ENCODE results near the gene DRGX. TPM values are rescaled to one million over a fixed set of nuclear protein-coding genes. Genes with fewer than 3 reads are reported as not detected.

Gene DRGX
- total and polyA plus RNA-seq, 2 donors = 0.05 to 0.30 TPM

- Histone ChIP-seq H3K27me3 (ENCODE audit: control insufficient read depth in 2 of 2, insufficient read depth in 1 of 2, low read length in 1 of 2) (peaks cover 54 to 85% of the 10 kb centered on the region in 2 donors), H3K27ac (ENCODE audit: low read depth in 1 of 2, low read length in 1 of 2) (no peak overlapping the region), H3K36me3 (ENCODE audit: control insufficient read depth in 2 of 2, insufficient read depth in 2 of 2, low read length in 1 of 2) (no peaks in the 10 kb centered on the region), H3K9me3 (ENCODE audit: control insufficient read depth in 2 of 2, insufficient read depth in 1 of 2, low read length in 1 of 2) (peaks cover 1 to 7% of the 10 kb centered on the region in 2 donors), H3K4me1 (ENCODE audit: control insufficient read depth in 2 of 2, insufficient read depth in 2 of 2, low read length in 2 of 2) (peaks cover 0 to 12% of the 10 kb centered on the region in 2 donors), H3K4me3 (ENCODE audit: low read length in 2 of 2) (no peak overlapping the region)
- WGBS = 10% methylated on average over 9 of the region's 9 CpGs
- DNase-seq (ENCODE audit: low read depth in 6 of 9, low spot score in 9 of 9) = no peak
Observed at GRCh38 chr10:49398986-49399385, 3.1 kb upstream of the DRGX start.

GRCh38 chr10:49398000-49398861 is 2.3 kb upstream of the DRGX start:
- Histone ChIP-seq H3K36me3 (ENCODE audit: control insufficient read depth in 2 of 2, insufficient read depth in 2 of 2, low read length in 1 of 2) (no peaks in the 10 kb centered on the region), H3K4me3 (ENCODE audit: low read length in 2 of 2) (no peak overlapping the region), H3K4me1 (ENCODE audit: control insufficient read depth in 2 of 2, insufficient read depth in 2 of 2, low read length in 2 of 2) (peaks cover 0 to 12% of the 10 kb centered on the region in 2 donors), H3K27me3 (ENCODE audit: control insufficient read depth in 2 of 2, insufficient read depth in 1 of 2, low read length in 1 of 2) (peaks cover 61 to 90% of the 10 kb centered on the region in 2 donors), H3K27ac (ENCODE audit: low read depth in 1 of 2, low read length in 1 of 2) (no peak overlapping the region), H3K9me3 (ENCODE audit: control insufficient read depth in 2 of 2, insufficient read depth in 1 of 2, low read length in 1 of 2) (peaks cover 1 to 7% of the 10 kb centered on the region in 2 donors)
- peak in 7 of 9 donors; percentile 33 to 72 (median 56) for DNase-seq (ENCODE audit: low read depth in 6 of 9, low spot score in 9 of 9)
- 3% methylated on average over 72 of the region's 72 CpGs for WGBS

GRCh38 chr10:49397036-49397999 is 1.4 kb upstream of the DRGX start:
- Histone ChIP-seq H3K4me3 (ENCODE audit: low read length in 2 of 2) (no peak overlapping the region), H3K27ac (ENCODE audit: low read depth in 1 of 2, low read length in 1 of 2) (no peak overlapping the region), H3K27me3 (ENCODE audit: control insufficient read depth in 2 of 2, insufficient read depth in 1 of 2, low read length in 1 of 2) (peaks cover 62 to 88% of the 10 kb centered on the region in 2 donors), H3K36me3 (ENCODE audit: control insufficient read depth in 2 of 2, insufficient read depth in 2 of 2, low read length in 1 of 2) (no peaks in the 10 kb centered on the region), H3K9me3 (ENCODE audit: control insufficient read depth in 2 of 2, insufficient read depth in 1 of 2, low read length in 1 of 2) (peaks cover 1 to 7% of the 10 kb centered on the region in 2 donors), H3K4me1 (ENCODE audit: control insufficient read depth in 2 of 2, insufficient read depth in 2 of 2, low read length in 2 of 2) (peaks cover 0 to 12% of the 10 kb centered on the region in 2 donors)
- WGBS = 4% methylated on average over 61 of the region's 61 CpGs
- peak in 1 of 9 donors; percentile 2 for DNase-seq (ENCODE audit: low read depth in 6 of 9, low spot score in 9 of 9)

GRCh38 chr10:49396666-49396999 is 744 bp upstream of the DRGX start:
- Histone ChIP-seq H3K4me1 (ENCODE audit: control insufficient read depth in 2 of 2, insufficient read depth in 2 of 2, low read length in 2 of 2) (peaks cover 0 to 12% of the 10 kb centered on the region in 2 donors), H3K4me3 (ENCODE audit: low read length in 2 of 2) (no peak overlapping the region), H3K36me3 (ENCODE audit: control insufficient read depth in 2 of 2, insufficient read depth in 2 of 2, low read length in 1 of 2) (no peaks in the 10 kb centered on the region), H3K27ac (ENCODE audit: low read depth in 1 of 2, low read length in 1 of 2) (no peak overlapping the region), H3K27me3 (ENCODE audit: control insufficient read depth in 2 of 2, insufficient read depth in 1 of 2, low read length in 1 of 2) (peaks cover 68 to 89% of the 10 kb centered on the region in 2 donors), H3K9me3 (ENCODE audit: control insufficient read depth in 2 of 2, insufficient read depth in 1 of 2, low read length in 1 of 2) (peaks cover 1 to 7% of the 10 kb centered on the region in 2 donors)
- DNase-seq (ENCODE audit: low read depth in 6 of 9, low spot score in 9 of 9) = no peak
- 28% methylated on average over 8 of the region's 8 CpGs for WGBS

GRCh38 chr10:49394933-49395740 is 752 bp downstream of the DRGX start:
- Histone ChIP-seq H3K9me3 (ENCODE audit: control insufficient read depth in 2 of 2, insufficient read depth in 1 of 2, low read length in 1 of 2) (peaks cover 1 to 7% of the 10 kb centered on the region in 2 donors), H3K36me3 (ENCODE audit: control insufficient read depth in 2 of 2, insufficient read depth in 2 of 2, low read length in 1 of 2) (no peaks in the 10 kb centered on the region), H3K4me1 (ENCODE audit: control insufficient read depth in 2 of 2, insufficient read depth in 2 of 2, low read length in 2 of 2) (peaks cover 0 to 12% of the 10 kb centered on the region in 2 donors), H3K4me3 (ENCODE audit: low read length in 2 of 2) (no peak overlapping the region), H3K27ac (ENCODE audit: low read depth in 1 of 2, low read length in 1 of 2) (no peak overlapping the region), H3K27me3 (ENCODE audit: control insufficient read depth in 2 of 2, insufficient read depth in 1 of 2, low read length in 1 of 2) (peaks cover 68 to 94% of the 10 kb centered on the region in 2 donors)
- WGBS = 5% methylated on average over 62 of the region's 62 CpGs
- no peak for DNase-seq (ENCODE audit: low read depth in 6 of 9, low spot score in 9 of 9)

GRCh38 chr10:49393757-49394156 is 2.1 kb downstream of the DRGX start:
- DNase-seq (ENCODE audit: low read depth in 6 of 9, low spot score in 9 of 9) = no peak
- Histone ChIP-seq H3K27ac (ENCODE audit: low read depth in 1 of 2, low read length in 1 of 2) (no peak overlapping the region), H3K4me3 (ENCODE audit: low read length in 2 of 2) (no peak overlapping the region), H3K4me1 (ENCODE audit: control insufficient read depth in 2 of 2, insufficient read depth in 2 of 2, low read length in 2 of 2) (peaks cover 0 to 12% of the 10 kb centered on the region in 2 donors), H3K36me3 (ENCODE audit: control insufficient read depth in 2 of 2, insufficient read depth in 2 of 2, low read length in 1 of 2) (no peaks in the 10 kb centered on the region), H3K9me3 (ENCODE audit: control insufficient read depth in 2 of 2, insufficient read depth in 1 of 2, low read length in 1 of 2) (peaks cover 1 to 7% of the 10 kb centered on the region in 2 donors), H3K27me3 (ENCODE audit: control insufficient read depth in 2 of 2, insufficient read depth in 1 of 2, low read length in 1 of 2) (peaks cover 61 to 89% of the 10 kb centered on the region in 2 donors)
- WGBS = 74% methylated on average over 4 of the region's 4 CpGs

GRCh38 chr10:49393301-49393700 is 2.6 kb downstream of the DRGX start:
- Histone ChIP-seq H3K27ac (ENCODE audit: low read depth in 1 of 2, low read length in 1 of 2) (no peak overlapping the region), H3K27me3 (ENCODE audit: control insufficient read depth in 2 of 2, insufficient read depth in 1 of 2, low read length in 1 of 2) (peaks cover 58 to 87% of the 10 kb centered on the region in 2 donors), H3K4me3 (ENCODE audit: low read length in 2 of 2) (no peak overlapping the region), H3K36me3 (ENCODE audit: control insufficient read depth in 2 of 2, insufficient read depth in 2 of 2, low read length in 1 of 2) (no peaks in the 10 kb centered on the region), H3K4me1 (ENCODE audit: control insufficient read depth in 2 of 2, insufficient read depth in 2 of 2, low read length in 2 of 2) (peaks cover 0 to 9% of the 10 kb centered on the region in 2 donors), H3K9me3 (ENCODE audit: control insufficient read depth in 2 of 2, insufficient read depth in 1 of 2, low read length in 1 of 2) (peaks cover 1 to 6% of the 10 kb centered on the region in 2 donors)
- 97% methylated on average over 1 of the region's 1 CpG for WGBS
- no peak for DNase-seq (ENCODE audit: low read depth in 6 of 9, low spot score in 9 of 9)

GRCh38 chr10:49389361-49389933 is 6.4 kb downstream of the DRGX start:
- Histone ChIP-seq H3K27me3 (ENCODE audit: control insufficient read depth in 2 of 2, insufficient read depth in 1 of 2, low read length in 1 of 2) (peaks cover 19 to 60% of the 10 kb centered on the region in 2 donors), H3K27ac (ENCODE audit: low read depth in 1 of 2, low read length in 1 of 2) (no peak overlapping the region), H3K4me1 (ENCODE audit: control insufficient read depth in 2 of 2, insufficient read depth in 2 of 2, low read length in 2 of 2) (no peaks in the 10 kb centered on the region), H3K36me3 (ENCODE audit: control insufficient read depth in 2 of 2, insufficient read depth in 2 of 2, low read length in 1 of 2) (no peaks in the 10 kb centered on the region), H3K4me3 (ENCODE audit: low read length in 2 of 2) (no peak overlapping the region), H3K9me3 (ENCODE audit: control insufficient read depth in 2 of 2, insufficient read depth in 1 of 2, low read length in 1 of 2) (no peaks in the 10 kb centered on the region)
- 96% methylated on average over 15 of the region's 15 CpGs for WGBS
- DNase-seq (ENCODE audit: low read depth in 6 of 9, low spot score in 9 of 9) = no peak
